Measurements from ENCODE around the gene THRA.

GRCh38 chr17:40034426-40035161 lies 28.2 kb upstream of the THRA start:
- TF ChIP-seq TOX (CRISPR knock-in tag; IDR thresholded peaks at IDR 0.05; ENCODE audit: borderline replicate concordance) = no peak
- no peak for TF ChIP-seq ZNF565 (CRISPR knock-in tag; conservative IDR thresholded peaks at IDR 0.05; ENCODE audit: low read depth)
- no peak for TF ChIP-seq PATZ1 (CRISPR knock-in tag; IDR thresholded peaks at IDR 0.05; ENCODE audit: borderline replicate concordance)
- no peak for TF ChIP-seq GLIS3 (CRISPR knock-in tag; IDR thresholded peaks at IDR 0.05)
- no peak for TF ChIP-seq ZFP3 (CRISPR knock-in tag; IDR thresholded peaks at IDR 0.05)
- TF ChIP-seq ZNF8 (CRISPR knock-in tag; IDR thresholded peaks at IDR 0.05) = no peak
- TF ChIP-seq ZFP30 (CRISPR knock-in tag; IDR thresholded peaks at IDR 0.05) = no peak
